ENCODE data around the gene KCNH6.

KCNH6 gene

DNA sequence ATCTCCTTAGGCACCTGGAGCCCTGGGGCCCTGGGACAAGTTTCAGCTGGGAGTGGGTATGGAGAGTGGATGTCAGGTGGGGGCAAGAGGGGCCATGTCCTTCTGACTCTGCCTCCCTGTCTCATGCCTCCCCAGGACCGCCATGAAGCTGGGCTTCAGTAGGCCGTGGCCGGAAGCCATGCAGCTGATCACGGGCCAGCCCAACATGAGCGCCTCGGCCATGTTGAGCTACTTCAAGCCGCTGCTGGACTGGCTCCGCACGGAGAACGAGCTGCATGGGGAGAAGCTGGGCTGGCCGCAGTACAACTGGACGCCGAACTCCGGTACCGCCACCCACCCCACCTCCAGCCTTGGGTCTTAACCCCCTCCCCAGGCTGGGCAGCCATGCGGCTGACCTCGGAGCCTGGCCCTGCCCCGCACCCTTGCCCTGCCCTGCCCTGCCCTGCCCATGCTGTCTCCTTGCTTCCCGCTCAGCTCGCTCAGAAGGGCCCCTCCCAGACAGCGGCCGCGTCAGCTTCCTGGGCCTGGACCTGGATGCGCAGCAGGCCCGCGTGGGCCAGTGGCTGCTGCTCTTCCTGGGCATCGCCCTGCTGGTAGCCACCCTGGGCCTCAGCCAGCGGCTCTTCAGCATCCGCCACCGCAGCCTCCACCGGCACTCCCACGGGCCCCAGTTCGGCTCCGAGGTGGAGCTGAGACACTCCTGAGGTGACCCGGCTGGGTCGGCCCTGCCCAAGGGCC is 26.3 kb upstream of the KCNH6 start:
- peaks cover 5% of the 10 kb centered on the region for H3K4me1 ChIP-seq (ENCODE audit: control insufficient read depth, insufficient read depth, low read length, poor library complexity, severe bottlenecking)
- WGBS, 2 experiments (ENCODE audit: insufficient coverage in 2 of 2) = 96 to 97% methylated on average over 31 to 36 of the region's 36 CpGs
- no peaks in the 10 kb centered on the region for H3K9me3 ChIP-seq (ENCODE audit: control insufficient read depth, low read length)
- no peak overlapping the region for H3K4me3 ChIP-seq (ENCODE audit: extremely low read depth, insufficient read depth, low read length, poor library complexity, severe bottlenecking)
- no peak overlapping the region for H3K27ac ChIP-seq (ENCODE audit: low read depth, low read length, severe bottlenecking)
- H3K36me3 ChIP-seq (ENCODE audit: control insufficient read depth, insufficient read depth, low read length) = no peaks in the 10 kb centered on the region

DNA sequence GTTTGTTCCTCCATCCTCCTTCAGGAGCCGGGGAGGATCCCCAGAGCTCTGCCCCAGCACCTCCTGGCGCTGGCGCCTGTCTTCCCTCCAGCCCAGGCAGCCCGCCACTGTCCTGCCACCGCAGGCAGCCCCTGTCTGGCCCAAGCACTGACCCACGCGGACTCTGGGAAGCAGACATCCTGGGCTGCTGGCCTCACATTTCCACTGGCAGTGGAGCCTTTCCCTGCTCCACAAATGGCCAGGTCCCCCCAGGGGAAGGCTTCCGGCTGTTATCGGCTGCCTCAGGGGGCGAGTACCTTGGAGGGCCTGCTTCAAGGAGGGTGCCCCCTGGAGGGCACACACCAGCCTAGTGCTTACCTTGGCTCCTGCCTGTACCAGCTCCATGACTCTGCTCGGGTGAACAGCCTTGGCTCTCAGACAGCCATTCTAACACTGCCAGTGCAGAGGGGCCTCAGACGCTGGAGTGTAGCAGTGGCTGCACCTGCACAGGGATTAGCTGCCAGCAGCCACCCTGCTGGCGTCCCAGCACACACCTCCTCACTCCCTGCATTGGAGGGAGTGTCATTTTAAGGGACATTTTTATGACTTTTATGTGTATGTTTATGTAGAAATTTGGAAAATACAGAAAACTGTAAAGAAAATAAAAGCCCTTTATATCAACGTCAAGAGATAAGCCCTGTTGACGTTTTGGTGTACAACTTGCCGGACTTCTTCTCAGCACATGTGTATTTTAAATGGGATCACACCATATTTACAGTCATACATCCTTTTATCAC is 25.3 kb upstream of the KCNH6 start:
- WGBS, 2 experiments (ENCODE audit: insufficient coverage in 2 of 2) = 66 to 75% methylated on average over 15 of the region's 16 CpGs
- no peaks in the 10 kb centered on the region for H3K36me3 ChIP-seq (ENCODE audit: control insufficient read depth, insufficient read depth, low read length)
- no peak overlapping the region for H3K4me3 ChIP-seq (ENCODE audit: extremely low read depth, insufficient read depth, low read length, poor library complexity, severe bottlenecking)
- no peaks in the 10 kb centered on the region for H3K9me3 ChIP-seq (ENCODE audit: control insufficient read depth, low read length)
- H3K4me1 ChIP-seq (ENCODE audit: control insufficient read depth, insufficient read depth, low read length, poor library complexity, severe bottlenecking) = peaks cover 5% of the 10 kb centered on the region
- H3K27ac ChIP-seq (ENCODE audit: low read depth, low read length, severe bottlenecking) = no peak overlapping the region

GRCh38 chr17:63498626-63499195 is 24.4 kb upstream of the KCNH6 start:
- Histone ChIP-seq H3K4me3 (ENCODE audit: extremely low read depth, insufficient read depth, low read length, poor library complexity, severe bottlenecking) (no peak overlapping the region), H3K36me3 (ENCODE audit: control insufficient read depth, insufficient read depth, low read length) (no peaks in the 10 kb centered on the region), H3K9me3 (ENCODE audit: control insufficient read depth, low read length) (no peaks in the 10 kb centered on the region), H3K4me1 (ENCODE audit: control insufficient read depth, insufficient read depth, low read length, poor library complexity, severe bottlenecking) (peaks cover 5% of the 10 kb centered on the region), H3K27ac (ENCODE audit: low read depth, low read length, severe bottlenecking) (no peak overlapping the region)
- 92 to 93% methylated on average over 2 to 6 of the region's 9 CpGs for WGBS, 2 experiments (ENCODE audit: insufficient coverage in 2 of 2)

DNA sequence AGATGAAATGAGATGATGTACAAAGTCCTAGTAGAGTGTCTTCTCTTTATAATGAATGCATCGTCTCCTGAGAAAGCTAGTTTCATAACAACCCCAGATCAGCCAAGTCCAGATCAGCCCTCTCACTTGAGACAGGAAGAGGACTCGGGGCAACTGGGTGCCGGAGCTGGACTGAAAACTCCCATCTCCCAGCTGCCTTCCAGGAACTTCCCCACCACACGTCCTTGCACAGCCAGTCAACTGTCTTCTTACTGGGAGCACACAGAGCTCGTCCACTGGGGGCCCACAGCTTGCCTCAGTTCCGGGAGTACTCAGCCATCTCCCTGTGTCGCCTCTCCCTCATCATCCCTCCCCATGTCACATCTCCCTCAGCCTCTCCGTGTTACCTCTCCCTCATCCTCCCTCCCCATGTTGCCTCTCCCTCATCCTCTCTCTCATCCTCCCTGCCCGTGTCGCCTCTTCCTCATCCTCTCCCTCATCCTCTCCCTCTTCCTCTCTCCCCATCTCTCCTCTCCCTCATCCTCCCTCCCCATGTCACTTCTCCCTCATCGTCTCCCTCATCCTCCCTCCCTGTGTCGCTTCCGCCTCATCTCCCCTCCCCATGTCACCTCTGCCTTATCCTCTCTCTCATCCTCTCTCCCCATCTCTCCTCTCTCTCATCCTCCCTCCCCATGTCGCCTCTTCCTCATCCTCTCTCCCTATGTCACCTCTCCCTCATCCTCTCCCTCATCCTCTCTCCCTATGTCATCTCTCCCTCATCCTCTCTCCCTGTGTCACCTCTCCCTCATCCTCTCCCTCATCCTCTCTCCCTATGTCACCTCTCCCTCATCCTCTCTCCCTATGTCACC is 22.4 kb upstream of the KCNH6 start:
- Histone ChIP-seq H3K4me3 (ENCODE audit: extremely low read depth, insufficient read depth, low read length, poor library complexity, severe bottlenecking) (no peak overlapping the region), H3K4me1 (ENCODE audit: control insufficient read depth, insufficient read depth, low read length, poor library complexity, severe bottlenecking) (peaks cover 5% of the 10 kb centered on the region), H3K27ac (ENCODE audit: low read depth, low read length, severe bottlenecking) (no peak overlapping the region), H3K36me3 (ENCODE audit: control insufficient read depth, insufficient read depth, low read length) (no peaks in the 10 kb centered on the region), H3K9me3 (ENCODE audit: control insufficient read depth, low read length) (no peaks in the 10 kb centered on the region)
- 62 to 79% methylated on average over 13 to 14 of the region's 14 CpGs for WGBS, 2 experiments (ENCODE audit: insufficient coverage in 2 of 2)

DNA sequence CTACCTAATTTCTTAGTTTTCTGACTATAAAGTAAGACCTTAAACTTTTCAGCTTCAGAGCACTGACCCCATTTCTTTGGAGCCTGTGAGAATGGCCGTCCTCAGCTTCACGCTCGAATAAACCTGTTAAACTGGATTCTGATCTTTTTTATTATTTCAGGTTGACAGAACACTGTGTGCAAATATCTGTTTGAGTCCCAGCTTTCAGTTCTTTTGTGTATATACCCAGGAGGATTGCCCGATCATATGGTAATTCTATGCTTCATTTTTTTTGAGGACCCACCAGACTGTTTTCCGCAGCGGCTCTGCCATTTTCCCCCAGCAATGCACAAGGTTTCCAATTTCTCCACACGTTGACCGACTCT is 19.8 kb upstream of the KCNH6 start:
- WGBS, 2 experiments (ENCODE audit: insufficient coverage in 2 of 2) = 81 to 85% methylated on average over 4 of the region's 8 CpGs
- H3K4me3 ChIP-seq (ENCODE audit: extremely low read depth, insufficient read depth, low read length, poor library complexity, severe bottlenecking) = no peak overlapping the region
- peaks cover 5% of the 10 kb centered on the region for H3K4me1 ChIP-seq (ENCODE audit: control insufficient read depth, insufficient read depth, low read length, poor library complexity, severe bottlenecking)
- no peaks in the 10 kb centered on the region for H3K9me3 ChIP-seq (ENCODE audit: control insufficient read depth, low read length)
- H3K27ac ChIP-seq (ENCODE audit: low read depth, low read length, severe bottlenecking) = no peak overlapping the region
- H3K36me3 ChIP-seq (ENCODE audit: control insufficient read depth, insufficient read depth, low read length) = no peaks in the 10 kb centered on the region

DNA sequence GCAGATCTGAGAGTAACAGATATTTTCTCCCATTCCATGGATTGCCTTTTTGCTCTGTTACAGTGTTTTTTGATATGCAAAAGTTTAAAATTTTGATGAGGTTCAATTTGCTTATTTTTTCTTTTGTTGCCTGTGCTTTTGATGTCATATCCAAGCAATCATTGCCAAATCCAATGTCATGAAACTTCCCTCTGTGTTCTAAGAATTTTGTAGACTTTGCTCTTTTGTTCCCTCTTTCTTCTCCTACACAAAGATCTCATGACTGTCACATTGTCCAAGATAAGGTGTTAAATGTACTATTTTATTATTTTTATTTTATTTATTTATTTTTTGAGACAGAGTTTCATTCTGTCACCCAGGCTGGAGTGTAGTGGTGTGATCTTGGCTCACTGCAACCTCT is 18.9 kb upstream of the KCNH6 start:
- Histone ChIP-seq H3K4me1 (ENCODE audit: control insufficient read depth, insufficient read depth, low read length, poor library complexity, severe bottlenecking) (peaks cover 3% of the 10 kb centered on the region), H3K36me3 (ENCODE audit: control insufficient read depth, insufficient read depth, low read length) (no peaks in the 10 kb centered on the region), H3K27ac (ENCODE audit: low read depth, low read length, severe bottlenecking) (no peak overlapping the region)

DNA sequence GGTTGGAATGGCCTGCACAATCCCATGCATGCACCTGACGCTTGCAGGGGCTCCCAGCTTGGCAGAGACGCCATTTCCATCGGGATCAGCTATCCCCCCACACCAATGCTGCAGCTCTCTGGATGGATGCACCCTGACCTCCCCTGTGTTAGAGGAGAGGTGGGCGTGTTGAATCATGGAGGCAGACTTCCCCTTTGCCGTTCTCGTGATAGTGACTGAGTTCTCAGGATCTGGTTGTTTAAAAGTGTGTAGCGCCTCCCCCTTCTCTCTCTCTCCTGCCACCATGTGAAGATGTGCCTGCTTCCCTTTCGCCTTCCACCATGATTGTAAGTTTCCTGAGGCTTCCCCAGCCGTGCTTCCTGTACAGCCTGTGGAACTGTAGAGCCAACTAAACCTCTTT is 17.8 kb upstream of the KCNH6 start:
- H3K36me3 ChIP-seq (ENCODE audit: control insufficient read depth, insufficient read depth, low read length) = no peaks in the 10 kb centered on the region
- no peaks in the 10 kb centered on the region for H3K4me1 ChIP-seq (ENCODE audit: control insufficient read depth, insufficient read depth, low read length, poor library complexity, severe bottlenecking)
- 90 to 93% methylated on average over 3 to 5 of the region's 9 CpGs for WGBS, 2 experiments (ENCODE audit: insufficient coverage in 2 of 2)
- H3K27ac ChIP-seq (ENCODE audit: low read depth, low read length, severe bottlenecking) = no peak overlapping the region
- no peaks in the 10 kb centered on the region for H3K9me3 ChIP-seq (ENCODE audit: control insufficient read depth, low read length)
- no peak overlapping the region for H3K4me3 ChIP-seq (ENCODE audit: extremely low read depth, insufficient read depth, low read length, poor library complexity, severe bottlenecking)

More for the DNA sequence above, 18.9 kb upstream of the KCNH6 start:
- Histone ChIP-seq H3K9me3 (ENCODE audit: control insufficient read depth, low read length) (no peaks in the 10 kb centered on the region), H3K4me3 (ENCODE audit: extremely low read depth, insufficient read depth, low read length, poor library complexity, severe bottlenecking) (no peak overlapping the region)

DNA sequence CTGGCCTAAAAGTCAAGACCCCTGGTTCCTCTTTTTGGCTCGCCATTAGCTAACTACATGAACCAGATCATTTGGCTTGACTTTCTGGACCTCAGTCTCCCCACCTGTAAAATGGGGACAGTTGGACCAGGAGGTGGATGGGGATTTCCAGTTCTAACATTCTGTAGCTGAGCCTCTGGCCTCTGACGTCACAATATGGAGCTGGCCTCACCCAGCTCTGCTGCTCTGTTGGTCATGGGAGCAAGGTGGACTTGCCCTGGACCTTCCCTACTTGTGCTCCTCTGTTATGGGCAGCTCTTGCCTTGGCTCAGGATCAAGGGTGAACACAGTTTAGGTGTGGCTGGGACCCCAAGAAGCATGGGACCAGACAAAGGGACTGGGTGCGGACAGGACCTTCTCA is 16.5 kb upstream of the KCNH6 start:
- 71 to 100% methylated on average over 1 to 2 of the region's 3 CpGs for WGBS, 2 experiments (ENCODE audit: insufficient coverage in 2 of 2)
- H3K36me3 ChIP-seq (ENCODE audit: control insufficient read depth, insufficient read depth, low read length) = no peaks in the 10 kb centered on the region
- no peaks in the 10 kb centered on the region for H3K9me3 ChIP-seq (ENCODE audit: control insufficient read depth, low read length)
- H3K4me1 ChIP-seq (ENCODE audit: control insufficient read depth, insufficient read depth, low read length, poor library complexity, severe bottlenecking) = no peaks in the 10 kb centered on the region
- H3K4me3 ChIP-seq (ENCODE audit: extremely low read depth, insufficient read depth, low read length, poor library complexity, severe bottlenecking) = no peak overlapping the region
- H3K27ac ChIP-seq (ENCODE audit: low read depth, low read length, severe bottlenecking) = no peak overlapping the region

- Histone ChIP-seq H3K27ac (ENCODE audit: low read depth, low read length, severe bottlenecking) (no peak overlapping the region), H3K36me3 (ENCODE audit: control insufficient read depth, insufficient read depth, low read length) (no peaks in the 10 kb centered on the region), H3K9me3 (ENCODE audit: control insufficient read depth, low read length) (no peaks in the 10 kb centered on the region), H3K4me1 (ENCODE audit: control insufficient read depth, insufficient read depth, low read length, poor library complexity, severe bottlenecking) (no peaks in the 10 kb centered on the region), H3K4me3 (ENCODE audit: extremely low read depth, insufficient read depth, low read length, poor library complexity, severe bottlenecking) (no peak overlapping the region)
- WGBS, 2 experiments (ENCODE audit: insufficient coverage in 2 of 2) = 82 to 84% methylated on average over 5 to 6 of the region's 8 CpGs
These were observed 11.8 kb upstream of the KCNH6 start for GRCh38 chr17:63511331-63511730.

DNA sequence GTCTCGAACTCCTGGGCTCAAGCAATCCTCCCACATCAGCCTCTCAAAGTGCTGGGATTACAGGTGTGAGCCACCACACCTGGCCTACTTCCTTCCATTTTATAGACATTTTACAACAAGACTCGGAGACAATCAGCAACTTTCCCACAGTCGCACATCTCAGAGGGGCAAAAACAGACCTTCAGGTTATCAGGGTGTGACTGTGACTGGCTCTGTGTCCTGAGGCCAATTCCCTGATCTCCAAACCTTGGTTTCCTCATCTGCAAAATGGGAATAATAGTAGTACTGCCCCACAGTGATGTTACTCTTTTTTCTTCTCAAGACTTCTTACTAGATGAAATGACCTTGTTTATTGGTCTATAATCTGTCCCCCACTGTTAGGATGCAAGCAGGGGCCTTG is 10.8 kb upstream of the KCNH6 start:
- Histone ChIP-seq H3K4me1 (ENCODE audit: control insufficient read depth, insufficient read depth, low read length, poor library complexity, severe bottlenecking) (peaks cover 8% of the 10 kb centered on the region), H3K4me3 (ENCODE audit: extremely low read depth, insufficient read depth, low read length, poor library complexity, severe bottlenecking) (no peak overlapping the region), H3K9me3 (ENCODE audit: control insufficient read depth, low read length) (no peaks in the 10 kb centered on the region), H3K36me3 (ENCODE audit: control insufficient read depth, insufficient read depth, low read length) (no peaks in the 10 kb centered on the region), H3K27ac (ENCODE audit: low read depth, low read length, severe bottlenecking) (no peak overlapping the region)
- WGBS, 2 experiments (ENCODE audit: insufficient coverage in 2 of 2) = 83 to 87% methylated on average over 3 of the region's 3 CpGs

Data from mesodermal cell (in vitro differentiated cells).